Right lobe of liver (tissue), 6 donors: ENCODE measurements around the gene ACSL6. TPM values are rescaled to one million over a fixed set of nuclear protein-coding genes. Genes with fewer than 3 reads are reported as not detected.
"Not testable (repeated sequence)": the region's sequence is repeated elsewhere in the genome, so short reads cannot be mapped to it uniquely, and the experiment has no call there.

ENCODE experiments used
- ATAC-seq, 4 donors: fragments of 200-7000 bp; cut with Tn5 transposase; one replicate each; pipeline ENCODE4 v1.9.1; 2020; ENCODE audit warnings: mild to moderate bottlenecking in 4 of 4, moderate library complexity in 4 of 4
- DNase-seq, 3 donors: peaks; one replicate each; pipeline ENCODE4 v3.0.0-alpha.2; 2020
- H3K27ac ChIP-seq, 3 donors: fragments of 200-600 bp; one replicate each; pipeline ENCODE4 v1.8.0; 2022
- H3K27me3 ChIP-seq, 2 donors: fragments of 200-600 bp; one replicate each; pipeline ENCODE4 v1.8.0; 2022
- H3K36me3 ChIP-seq, 4 donors: fragments of 200-600 bp; sonication (generic) in 1 of 4; one replicate each; pipeline versions ENCODE4 v1.5.1 to v1.8.0; 2017 to 2022; ENCODE audit warnings: control low read depth in 1 of 4
- H3K4me1 ChIP-seq, 4 donors: fragments of 200-600 bp; sonication (generic) in 1 of 4; one replicate each; pipeline versions ENCODE4 v1.5.1 to v1.8.0; 2017 to 2022; ENCODE audit warnings: control low read depth in 1 of 4
- H3K4me3 ChIP-seq, 3 donors: fragments of 200-600 bp; one replicate each; pipeline ENCODE4 v1.8.0; 2022
- H3K9me3 ChIP-seq, 4 donors: fragments of 200-600 bp; sonication (generic) in 1 of 4; one replicate each; pipeline versions ENCODE4 v1.5.1 to v1.8.0; 2017 to 2022; ENCODE audit warnings: control low read depth in 1 of 4
- POLR2A ChIP-seq: fragments of 450-650 bp; IDR thresholded peaks from one replicate; pipeline ENCODE4 v1.6.1; 2017; ENCODE audit warnings: antibody characterized with exemption, mild to moderate bottlenecking
- WGBS: methylation state at CpG from one replicate; pipeline ENCODE4 v1.1.6; 2018; ENCODE audit warnings: low coverage, low lambda C conversion rate; ENCODE audit not compliant: insufficient coverage; ENCODE audit errors: missing lambda C conversion rate; 5-methylcytosine and 5-hydroxymethylcytosine counted together
- intact Hi-C, 2 donors: fragments of 100-400 bp; cut with DNase I; formaldehyde crosslinking; loops; one replicate each; pipeline versions ENCODE4 v1.11.2 to v1.14.1; 2022
- total RNA-seq, 6 experiments: library from RNA; depleted of rRNA in 2 of 6; stranded (reverse); fragments of >200 nt in 2 of 6; fragmentation: NEBNext Ultra II Directional in 3 of 6; extraction: Animal tissue kit (Norgen Biotek cat#: 25700) in 3 of 6; gene quantifications; one replicate each; pipeline versions ENCODE4 v1.1.0 to v1.2.4, GENCODE V29; 2016 to 2023
- TF ChIP-seq, protein P1 (sequence below), 4 donors: fragments of 200-600 bp in 3 of 4; fragments of 450-650 bp in 1 of 4; IDR thresholded peaks; one replicate each; pipeline versions ENCODE4 v1.5.1 to v1.8.0; 2016 to 2022; ENCODE audit warnings: antibody characterized with exemption in 4 of 4, mild to moderate bottlenecking in 2 of 4
- donor health status: DM: no; HTN: yes; CAD: no.
- donor health status: DM: no; HTN: no; CAD: no.
- donor health status: DM: no; HTN: no; CAD: no.
- donor health status: DM: no; HTN: yes; CAD: no.
- donor health status: DM: no; HTN: yes; CAD: no.

Gene ACSL6
- total RNA-seq, 6 experiments from 2014 or later = 1.3 to 6.0 (median 4.6) TPM

DNA sequence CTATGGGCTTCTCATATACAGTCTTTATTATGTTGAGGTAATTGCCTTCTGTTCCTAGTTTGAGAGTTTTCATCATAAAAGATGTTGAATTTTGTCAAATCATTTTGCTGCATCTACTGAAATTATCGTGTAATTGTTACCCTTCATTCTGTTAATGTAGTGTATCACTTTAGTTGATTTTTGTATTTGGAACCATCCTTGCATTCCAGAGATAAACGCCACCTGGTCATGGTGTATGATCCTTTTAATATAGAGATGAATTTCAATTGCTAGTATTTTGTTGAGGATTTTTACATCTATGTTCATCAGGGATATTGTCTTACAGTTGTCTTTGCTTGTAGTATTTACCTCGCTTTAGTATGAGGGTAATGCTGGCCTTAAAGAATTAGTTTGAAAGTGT is 85.3 kb downstream of the ACSL6 start:
- no peak overlapping the region for H3K4me3 ChIP-seq
- no peaks in the 10 kb centered on the region for H3K27me3 ChIP-seq
- intact Hi-C loops = no loop called here
- 66% methylated on average over 3 of the region's 3 CpGs for WGBS
- DNase-seq (no peak), ATAC-seq (no peak)
- no peaks in the 10 kb centered on the region for H3K4me1 ChIP-seq
- TF ChIP-seq POLR2A = no peak
- TF ChIP-seq, protein P1, sequence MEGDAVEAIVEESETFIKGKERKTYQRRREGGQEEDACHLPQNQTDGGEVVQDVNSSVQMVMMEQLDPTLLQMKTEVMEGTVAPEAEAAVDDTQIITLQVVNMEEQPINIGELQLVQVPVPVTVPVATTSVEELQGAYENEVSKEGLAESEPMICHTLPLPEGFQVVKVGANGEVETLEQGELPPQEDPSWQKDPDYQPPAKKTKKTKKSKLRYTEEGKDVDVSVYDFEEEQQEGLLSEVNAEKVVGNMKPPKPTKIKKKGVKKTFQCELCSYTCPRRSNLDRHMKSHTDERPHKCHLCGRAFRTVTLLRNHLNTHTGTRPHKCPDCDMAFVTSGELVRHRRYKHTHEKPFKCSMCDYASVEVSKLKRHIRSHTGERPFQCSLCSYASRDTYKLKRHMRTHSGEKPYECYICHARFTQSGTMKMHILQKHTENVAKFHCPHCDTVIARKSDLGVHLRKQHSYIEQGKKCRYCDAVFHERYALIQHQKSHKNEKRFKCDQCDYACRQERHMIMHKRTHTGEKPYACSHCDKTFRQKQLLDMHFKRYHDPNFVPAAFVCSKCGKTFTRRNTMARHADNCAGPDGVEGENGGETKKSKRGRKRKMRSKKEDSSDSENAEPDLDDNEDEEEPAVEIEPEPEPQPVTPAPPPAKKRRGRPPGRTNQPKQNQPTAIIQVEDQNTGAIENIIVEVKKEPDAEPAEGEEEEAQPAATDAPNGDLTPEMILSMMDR (IDR thresholded peaks at IDR 0.05) = no peak
- no peaks in the 10 kb centered on the region for H3K36me3 ChIP-seq
- no peaks in the 10 kb centered on the region for H3K9me3 ChIP-seq
- no peak overlapping the region for H3K27ac ChIP-seq

DNA sequence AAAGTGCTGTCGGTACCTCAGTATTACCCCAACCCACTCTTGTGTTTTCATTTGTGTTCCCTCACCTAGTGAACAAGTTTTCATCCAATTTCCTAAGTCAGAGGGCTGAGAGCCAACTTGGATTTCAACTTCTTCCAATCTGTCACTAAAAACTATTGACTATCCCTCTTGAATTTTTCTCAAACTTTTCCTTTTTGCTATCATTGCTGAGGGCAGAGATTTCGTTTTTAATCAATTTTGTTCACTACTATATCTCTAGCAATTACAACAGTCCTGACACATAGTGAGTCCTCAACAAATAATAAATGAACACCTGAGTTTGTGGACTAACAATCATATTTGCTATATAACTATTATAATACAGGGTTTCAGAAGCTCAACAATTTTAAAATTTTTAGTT is 95.0 kb downstream of the ACSL6 start:
- no peaks in the 10 kb centered on the region for H3K9me3 ChIP-seq
- H3K27me3 ChIP-seq = no peaks in the 10 kb centered on the region
- no peak overlapping the region for H3K4me3 ChIP-seq
- ATAC-seq (no peak), DNase-seq (no peak)
- WGBS = 54% methylated on average over 2 of the region's 2 CpGs
- TF ChIP-seq, protein P1 (IDR thresholded peaks at IDR 0.05) = no peak
- TF ChIP-seq POLR2A = no peak
- no peaks in the 10 kb centered on the region for H3K4me1 ChIP-seq
- intact Hi-C loops = no loop called here
- H3K36me3 ChIP-seq = no peaks in the 10 kb centered on the region
- no peak overlapping the region for H3K27ac ChIP-seq

DNA sequence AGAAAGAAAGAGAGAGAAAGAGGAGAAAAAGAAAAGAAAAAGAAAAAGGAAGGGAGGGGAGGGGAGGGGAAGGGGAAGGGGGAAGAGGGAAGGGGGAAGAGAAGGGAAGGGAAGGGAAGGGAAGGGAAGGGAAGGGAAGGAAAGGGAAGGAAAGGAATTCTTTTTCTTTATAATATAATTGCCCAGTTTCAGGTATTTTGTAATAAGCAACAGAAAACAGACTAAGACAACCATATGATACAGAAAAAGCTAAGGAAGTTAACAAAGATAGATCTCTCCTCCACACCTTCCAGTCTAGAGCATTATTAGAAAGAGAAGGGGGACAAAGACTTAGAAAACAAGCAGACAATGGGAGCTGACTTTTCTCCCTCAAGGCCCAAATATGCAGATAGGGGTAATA is 97.0 kb downstream of the ACSL6 start:
- Histone ChIP-seq H3K27ac (no peak overlapping the region), H3K4me1 (no peaks in the 10 kb centered on the region), H3K36me3 (no peaks in the 10 kb centered on the region), H3K4me3 (no peak overlapping the region), H3K27me3 (no peaks in the 10 kb centered on the region), H3K9me3 (no peaks in the 10 kb centered on the region)
- intact Hi-C loops = no loop called here
- no peak for DNase-seq
- TF ChIP-seq POLR2A = no peak
- TF ChIP-seq, protein P1 (IDR thresholded peaks at IDR 0.05) = no peak
- ATAC-seq = no peak

DNA sequence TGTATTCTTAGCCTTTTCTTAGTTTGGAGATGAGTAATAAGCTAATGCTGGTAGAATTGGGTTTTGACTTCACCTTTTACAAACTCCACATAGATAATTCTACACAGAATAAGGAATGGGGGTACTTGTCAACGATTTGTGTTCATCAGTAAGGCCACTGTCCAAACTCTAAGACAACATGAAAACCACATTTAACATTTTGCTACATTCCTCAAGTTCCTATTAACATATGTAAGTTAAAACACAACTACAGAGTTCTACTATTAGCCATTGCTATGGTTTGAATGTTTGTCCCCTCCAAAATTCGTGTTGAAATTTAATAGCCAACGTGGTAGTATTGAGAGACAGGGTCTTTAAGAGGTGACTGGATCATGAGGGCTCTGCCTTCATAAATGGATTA is 97.9 kb downstream of the ACSL6 start:
- no peaks in the 10 kb centered on the region for H3K4me1 ChIP-seq
- no peak overlapping the region for H3K4me3 ChIP-seq
- WGBS = 12% methylated on average over 3 of the region's 3 CpGs
- DNase-seq = no peak
- H3K27ac ChIP-seq = no peak overlapping the region
- TF ChIP-seq, protein P1 (IDR thresholded peaks at IDR 0.05) = no peak
- no peak for TF ChIP-seq POLR2A
- no peaks in the 10 kb centered on the region for H3K9me3 ChIP-seq
- intact Hi-C loops = no loop called here
- no peak for ATAC-seq
- no peaks in the 10 kb centered on the region for H3K27me3 ChIP-seq
- H3K36me3 ChIP-seq = no peaks in the 10 kb centered on the region

DNA sequence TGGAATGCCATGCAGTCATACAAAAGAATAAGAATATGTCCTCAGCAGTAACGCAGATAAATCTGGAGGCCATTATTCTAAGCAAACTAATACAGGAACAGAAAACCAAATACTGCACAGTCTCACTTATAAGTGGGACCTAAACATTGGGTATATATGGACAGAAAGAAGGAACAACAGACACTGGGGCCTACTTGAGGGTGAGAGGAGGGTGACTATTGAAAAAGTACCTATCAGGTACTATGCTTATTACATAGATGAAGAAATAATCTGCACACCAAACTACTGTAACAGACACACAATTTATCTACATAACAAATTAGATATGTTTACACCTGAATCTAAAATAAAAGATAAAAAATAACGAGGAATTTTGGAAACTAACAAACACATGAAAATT is 104.8 kb downstream of the ACSL6 start:
- Histone ChIP-seq H3K27me3 (no peaks in the 10 kb centered on the region), H3K36me3 (no peaks in the 10 kb centered on the region), H3K4me3 (no peak overlapping the region), H3K4me1 (no peaks in the 10 kb centered on the region), H3K27ac (no peak overlapping the region), H3K9me3 (no peaks in the 10 kb centered on the region)
- ATAC-seq (no peak), DNase-seq (no peak)
- 42% methylated on average over 2 of the region's 2 CpGs for WGBS
- intact Hi-C loops = no loop called here
- TF ChIP-seq POLR2A = no peak
- TF ChIP-seq, protein P1 (IDR thresholded peaks at IDR 0.05) = no peak

DNA sequence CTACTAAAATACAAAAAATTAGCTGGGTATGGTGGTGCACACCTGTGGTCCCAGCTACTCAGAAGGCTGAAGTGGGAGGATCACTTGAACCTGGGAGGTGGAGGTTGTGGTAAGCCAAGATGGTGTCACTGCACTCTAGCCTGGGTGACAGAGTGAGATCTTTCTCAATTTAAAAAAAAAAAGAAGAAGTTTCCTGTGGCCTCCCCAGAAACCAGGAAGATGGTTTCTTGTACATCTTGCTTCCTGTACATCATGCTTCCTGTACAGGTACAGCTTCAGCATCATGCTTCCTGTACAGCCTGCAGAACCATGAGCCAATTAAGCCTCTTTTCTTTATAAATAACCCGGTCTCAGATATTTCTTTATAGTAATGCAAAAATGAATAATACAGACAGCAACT is 109.2 kb downstream of the ACSL6 start:
- H3K27ac ChIP-seq, ATAC-seq, H3K4me3 ChIP-seq, intact Hi-C loops, H3K9me3 ChIP-seq, H3K27me3 ChIP-seq, DNase-seq, H3K36me3 ChIP-seq, H3K4me1 ChIP-seq: not testable (repeated sequence)
- 39% methylated on average over 1 of the region's 1 CpG for WGBS
